IPS-18c (cell line): Measurements from ENCODE around the gene MECP2.

Source experiments
- H3K4me3 ChIP-seq: 2 replicates; pipeline ENCODE4 v1.7.0; 2013; ENCODE audit warnings: low read depth, mild to moderate bottlenecking, low read length, moderate library complexity; ENCODE audit not compliant: insufficient read depth
- H3K9me3 ChIP-seq: one replicate; pipeline ENCODE4 v1.6.1; 2013; ENCODE audit warnings: mild to moderate bottlenecking, low read length, moderate library complexity; ENCODE audit not compliant: control insufficient read depth, insufficient read depth

MECP2 gene

DNA sequence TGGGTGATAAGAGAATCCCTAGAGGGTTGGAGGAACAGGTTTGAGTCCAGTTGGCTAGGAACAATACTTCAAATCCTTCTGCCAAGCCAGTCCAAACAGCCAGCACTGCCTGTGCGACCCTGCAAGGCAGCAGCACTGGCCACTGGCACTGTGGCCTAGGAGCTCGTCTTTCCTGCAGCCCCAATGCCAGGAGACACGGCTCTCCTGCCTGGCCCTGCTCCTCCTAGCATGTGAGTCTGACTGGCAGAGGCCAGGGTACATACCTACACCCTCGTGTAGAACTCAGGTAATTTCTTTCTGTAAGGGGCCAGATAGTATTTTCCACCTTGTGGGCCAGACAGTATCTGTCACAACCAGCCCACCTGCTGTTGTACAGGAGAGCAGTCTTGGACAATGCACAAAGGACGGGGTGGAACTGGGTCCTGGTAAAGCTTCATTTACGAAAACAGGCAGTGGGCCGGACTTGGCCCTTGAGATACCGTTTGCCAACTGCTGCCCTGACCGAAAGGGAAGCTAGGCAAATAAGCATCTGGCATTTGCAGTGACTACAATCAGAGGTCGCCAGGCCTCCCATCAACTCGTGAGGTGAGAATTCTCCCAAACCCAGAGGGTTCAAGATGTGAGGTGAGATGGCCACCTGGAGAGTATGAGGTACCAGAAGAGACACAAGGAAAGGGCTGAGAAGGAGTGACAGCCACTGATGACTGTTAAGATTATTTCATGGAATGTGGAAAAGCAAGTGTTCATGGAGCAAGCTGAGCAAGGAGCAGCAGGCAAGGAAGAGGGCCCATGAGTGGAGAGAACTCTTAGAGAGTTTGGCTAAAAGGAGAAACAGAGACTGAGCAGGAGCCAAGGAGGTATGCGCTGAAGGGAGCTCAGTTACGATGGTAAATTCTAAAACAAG, 48.1 kb downstream of the MECP2 start:
- no peak overlapping the region for H3K4me3 ChIP-seq
- peaks cover 4% of the 10 kb centered on the region for H3K9me3 ChIP-seq

GRCh38 chrX:154048398-154048797, 49.1 kb downstream of the MECP2 start:
- Histone ChIP-seq H3K9me3 (peaks cover 6% of the 10 kb centered on the region), H3K4me3 (no peak overlapping the region)

GRCh38 chrX:154046940-154047610, 50.4 kb downstream of the MECP2 start:
- Histone ChIP-seq H3K4me3 (no peak overlapping the region), H3K9me3 (peaks cover 9% of the 10 kb centered on the region)

- H3K9me3 ChIP-seq: peaks cover 10% of the 10 kb centered on the region
- H3K4me3 ChIP-seq: no peak overlapping the region
Measured at GRCh38 chrX:154046031-154046781, 51.3 kb downstream of the MECP2 start.

DNA sequence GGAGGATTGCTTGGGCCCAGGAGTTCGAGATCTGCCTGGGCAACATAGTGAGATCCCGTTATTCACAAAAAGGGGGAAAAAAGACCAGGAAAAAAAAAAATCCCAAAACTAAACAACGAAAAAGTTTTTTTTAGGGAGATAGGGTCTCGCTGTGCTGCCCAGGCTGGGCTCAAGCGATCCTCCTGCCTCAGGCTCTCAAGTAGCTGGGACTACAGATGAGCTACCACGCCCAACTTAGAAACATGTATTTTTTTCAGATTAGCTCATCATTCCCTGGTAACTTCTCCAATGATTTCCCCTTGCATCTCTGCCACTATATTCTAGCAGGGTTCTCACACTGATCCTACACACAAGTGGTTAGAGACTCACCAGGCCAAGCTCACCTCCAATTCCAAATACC, 53.4 kb downstream of the MECP2 start:
- Histone ChIP-seq H3K4me3 (no peak overlapping the region), H3K9me3 (peaks cover 11% of the 10 kb centered on the region)

DNA sequence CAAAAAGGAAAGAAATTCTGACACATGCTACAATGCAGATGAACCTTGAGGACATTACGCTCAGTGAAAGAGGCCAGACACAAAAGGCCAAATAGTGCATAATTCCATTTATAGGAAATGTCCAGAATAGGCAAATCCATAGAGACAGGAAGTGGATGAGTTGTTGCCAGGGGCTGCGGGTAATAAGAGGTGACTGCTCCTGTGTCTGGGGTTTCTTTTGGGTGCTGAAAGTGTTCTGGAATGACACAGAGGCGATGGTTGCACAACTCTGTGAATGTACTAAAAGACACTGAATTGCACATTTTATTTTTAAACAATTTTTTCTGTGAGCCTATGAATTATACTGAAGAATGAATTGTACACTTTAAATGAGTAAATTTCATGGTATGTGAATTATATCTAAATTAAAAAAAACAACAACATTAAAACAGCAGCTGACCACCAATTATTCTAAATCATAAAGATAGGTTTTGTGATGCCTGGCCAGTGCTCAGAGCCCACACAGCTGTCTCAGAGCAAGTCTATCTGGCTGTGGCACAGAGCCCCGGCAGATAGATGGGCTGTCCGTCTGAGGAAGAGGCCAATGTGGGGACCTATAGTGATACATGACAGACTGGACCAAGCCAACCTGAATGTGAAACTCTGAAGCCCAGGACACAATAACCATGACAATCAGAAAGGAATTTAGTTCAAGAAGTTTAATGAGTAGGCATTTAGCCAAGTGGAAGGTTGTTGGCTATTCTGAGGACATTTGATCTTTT, 54.3 kb downstream of the MECP2 start:
- H3K9me3 ChIP-seq: peaks cover 11% of the 10 kb centered on the region
- H3K4me3 ChIP-seq: no peak overlapping the region

DNA sequence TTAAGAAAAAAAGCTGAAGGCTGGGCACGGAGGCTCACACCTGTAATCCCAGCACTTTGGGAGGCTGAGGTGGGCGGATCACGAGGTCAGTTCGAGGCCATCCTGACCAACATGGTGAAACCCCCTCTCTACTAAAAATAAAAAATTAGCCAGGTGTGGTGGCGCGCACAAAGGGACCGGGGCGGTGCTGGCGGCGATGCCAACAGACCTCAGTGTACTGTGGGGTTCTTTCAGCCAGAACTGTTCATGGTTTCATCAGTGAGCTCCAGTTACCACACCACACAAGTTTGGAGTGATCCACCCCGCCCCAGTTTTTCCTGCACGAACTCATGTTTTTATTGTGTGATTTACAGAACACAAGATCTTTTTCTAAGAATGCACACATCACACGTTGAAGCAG, 56.7 kb downstream of the MECP2 start:
- H3K4me3 ChIP-seq: no peak overlapping the region
- H3K9me3 ChIP-seq: peaks cover 9% of the 10 kb centered on the region

DNA sequence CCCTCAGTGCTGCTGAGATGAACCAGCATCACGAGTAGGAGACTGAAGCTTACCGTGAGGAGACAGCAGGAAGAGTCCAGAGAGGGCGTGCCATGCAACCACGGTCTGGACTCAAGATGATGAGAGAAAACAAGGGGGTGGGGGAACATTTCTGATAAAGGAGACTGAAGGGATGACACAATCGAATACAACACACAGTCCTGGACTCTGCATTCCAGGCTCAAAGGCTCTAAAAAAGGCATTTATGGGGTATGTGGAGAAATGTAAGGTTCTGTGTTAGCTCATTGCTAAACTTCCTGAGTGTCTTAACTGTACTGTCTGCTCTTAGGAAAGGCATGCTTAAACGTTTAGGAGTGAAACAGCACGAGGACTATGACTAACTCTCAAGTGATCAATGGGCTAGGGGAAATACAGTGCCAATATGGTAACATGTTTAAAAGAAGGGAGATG, 57.2 kb downstream of the MECP2 start:
- Histone ChIP-seq H3K4me3 (no peak overlapping the region), H3K9me3 (peaks cover 9% of the 10 kb centered on the region)

- H3K4me3 ChIP-seq: no peak overlapping the region
- H3K9me3 ChIP-seq: peaks cover 9% of the 10 kb centered on the region
Measured at GRCh38 chrX:154039577-154039976, 57.9 kb downstream of the MECP2 start.

- Histone ChIP-seq H3K9me3 (peaks cover 7% of the 10 kb centered on the region), H3K4me3 (no peak overlapping the region)
Measured at GRCh38 chrX:154038656-154039055, 58.9 kb downstream of the MECP2 start.

DNA sequence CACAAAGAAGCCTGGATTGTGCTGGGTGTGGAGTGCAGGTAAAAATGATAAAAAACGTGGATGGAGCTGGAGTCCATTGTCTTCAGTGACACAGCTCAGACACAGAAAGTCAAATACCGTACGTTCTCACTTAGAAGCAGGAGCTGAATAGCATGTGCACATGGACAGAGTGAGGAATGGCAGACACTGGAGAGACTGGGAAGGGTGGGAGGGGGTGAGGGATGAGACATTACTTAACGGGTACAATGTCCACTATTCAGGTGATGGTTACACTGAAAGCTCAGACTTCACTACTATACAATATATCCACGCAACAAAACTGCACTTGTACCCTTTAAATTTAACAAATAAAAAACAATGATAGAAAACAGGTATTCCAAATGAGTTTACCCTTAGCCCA, 59.8 kb downstream of the MECP2 start:
- Histone ChIP-seq H3K9me3 (peaks cover 11% of the 10 kb centered on the region), H3K4me3 (no peak overlapping the region)

GRCh38 chrX:154036513-154036912, 61.0 kb downstream of the MECP2 start:
- H3K4me3 ChIP-seq: no peak overlapping the region
- peaks cover 16% of the 10 kb centered on the region for H3K9me3 ChIP-seq

DNA sequence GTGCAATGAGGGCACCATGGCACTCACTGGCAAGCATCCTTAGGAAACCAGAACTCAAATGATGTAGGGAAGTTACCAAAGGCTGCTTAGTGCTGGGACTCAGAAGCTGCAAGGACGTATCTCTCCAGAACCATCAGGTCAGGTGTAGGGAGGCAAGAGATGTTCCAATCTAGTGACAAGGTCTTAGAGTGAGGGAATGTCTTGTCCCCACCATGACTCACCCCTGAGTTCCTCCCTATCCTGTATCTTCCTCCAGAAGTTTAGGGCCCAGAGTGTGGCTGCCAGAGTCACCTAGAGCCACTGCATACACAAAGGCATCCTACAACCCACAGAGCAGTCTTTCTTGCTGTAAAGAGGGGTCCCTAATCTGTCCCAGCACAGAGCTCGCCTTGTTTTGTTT, 63.7 kb downstream of the MECP2 start:
- no peak overlapping the region for H3K4me3 ChIP-seq

GRCh38 chrX:154032653-154033052, 64.9 kb downstream of the MECP2 start:
- H3K9me3 ChIP-seq: peaks cover 24% of the 10 kb centered on the region

More for the DNA sequence above, 63.7 kb downstream of the MECP2 start:
- peaks cover 21% of the 10 kb centered on the region for H3K9me3 ChIP-seq

DNA sequence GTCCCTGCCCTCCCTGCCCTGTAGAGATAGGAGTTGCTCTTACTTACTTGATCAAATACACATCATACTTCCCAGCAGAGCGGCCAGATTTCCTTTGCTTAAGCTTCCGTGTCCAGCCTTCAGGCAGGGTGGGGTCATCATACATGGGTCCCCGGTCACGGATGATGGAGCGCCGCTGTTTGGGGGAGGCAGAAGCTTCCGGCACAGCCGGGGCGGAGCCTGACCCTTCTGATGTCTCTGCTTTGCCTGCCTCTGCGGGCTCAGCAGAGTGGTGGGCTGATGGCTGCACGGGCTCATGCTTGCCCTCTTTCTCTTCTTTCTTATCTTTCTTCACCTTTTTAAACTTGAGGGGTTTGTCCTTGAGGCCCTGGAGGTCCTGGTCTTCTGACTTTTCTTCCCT, 65.4 kb downstream of the MECP2 start:
- peaks cover 24% of the 10 kb centered on the region for H3K9me3 ChIP-seq
- H3K4me3 ChIP-seq: no peak overlapping the region

More at GRCh38 chrX:154032653-154033052, 64.9 kb downstream of the MECP2 start:
- no peak overlapping the region for H3K4me3 ChIP-seq

DNA sequence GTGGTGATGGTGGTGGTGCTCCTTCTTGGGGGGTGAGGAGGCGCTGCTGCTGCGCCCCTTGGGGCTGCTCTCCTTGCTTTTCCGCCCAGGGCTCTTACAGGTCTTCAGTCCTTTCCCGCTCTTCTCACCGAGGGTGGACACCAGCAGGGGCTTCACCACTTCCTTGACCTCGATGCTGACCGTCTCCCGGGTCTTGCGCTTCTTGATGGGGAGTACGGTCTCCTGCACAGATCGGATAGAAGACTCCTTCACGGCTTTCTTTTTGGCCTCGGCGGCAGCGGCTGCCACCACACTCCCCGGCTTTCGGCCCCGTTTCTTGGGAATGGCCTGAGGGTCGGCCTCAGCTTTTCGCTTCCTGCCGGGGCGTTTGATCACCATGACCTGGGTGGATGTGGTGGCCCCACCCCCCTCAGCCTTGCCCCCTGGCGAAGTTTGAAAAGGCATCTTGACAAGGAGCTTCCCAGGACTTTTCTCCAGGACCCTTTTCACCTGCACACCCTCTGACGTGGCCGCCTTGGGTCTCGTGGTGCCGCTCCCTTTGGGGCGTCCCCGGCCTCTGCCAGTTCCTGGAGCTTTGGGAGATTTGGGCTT, 66.7 kb downstream of the MECP2 start:
- Histone ChIP-seq H3K4me3 (no peak overlapping the region), H3K9me3 (peaks cover 26% of the 10 kb centered on the region)

DNA sequence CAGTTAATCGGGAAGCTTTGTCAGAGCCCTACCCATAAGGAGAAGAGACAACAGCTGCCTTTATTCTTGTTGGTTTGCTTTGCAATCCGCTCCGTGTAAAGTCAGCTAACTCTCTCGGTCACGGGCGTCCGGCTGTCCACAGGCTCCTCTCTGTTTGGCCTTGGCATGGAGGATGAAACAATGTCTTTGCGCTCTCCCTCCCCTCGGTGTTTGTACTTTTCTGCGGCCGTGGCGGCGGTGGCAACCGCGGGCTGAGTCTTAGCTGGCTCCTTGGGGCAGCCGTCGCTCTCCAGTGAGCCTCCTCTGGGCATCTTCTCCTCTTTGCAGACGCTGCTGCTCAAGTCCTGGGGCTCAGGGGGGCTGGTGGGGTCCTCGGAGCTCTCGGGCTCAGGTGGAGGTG, 67.3 kb downstream of the MECP2 start:
- H3K9me3 ChIP-seq: peaks cover 26% of the 10 kb centered on the region
- no peak overlapping the region for H3K4me3 ChIP-seq
